NCI-H2029 treated with DMSO at 0.1 percent for 48 hours (cell line): ENCODE measurements around the gene CHL1.
"Not testable (repeated sequence)": the region's sequence is repeated elsewhere in the genome, so short reads cannot be mapped to it uniquely, and the experiment has no call there.

ENCODE experiments used
- DNase-seq: peaks from one replicate; lab custom pipeline; 2025; lab: John Stamatoyannopoulos, UW

Gene CHL1

GRCh38 chr3:341998-342397 is 145.4 kb downstream of the CHL1 start:
- no peak for DNase-seq

- DNase-seq = no peak
Measured at GRCh38 chr3:346186-346585, 149.6 kb downstream of the CHL1 start.

- no peak for DNase-seq
Measured at GRCh38 chr3:347581-347980, 151.0 kb downstream of the CHL1 start.

- no peak for DNase-seq
Measured at GRCh38 chr3:350871-351371, 154.4 kb downstream of the CHL1 start.

- no peak for DNase-seq
Measured at GRCh38 chr3:352599-352998, 156.0 kb downstream of the CHL1 start.

- DNase-seq = no peak
Measured at GRCh38 chr3:353191-353739, 156.7 kb downstream of the CHL1 start.

GRCh38 chr3:354432-354831 is 157.9 kb downstream of the CHL1 start:
- peak; percentile 46 for DNase-seq

GRCh38 chr3:355622-356021 is 159.1 kb downstream of the CHL1 start:
- no peak for DNase-seq

GRCh38 chr3:356952-357351 is 160.4 kb downstream of the CHL1 start:
- peak; percentile 71 for DNase-seq

GRCh38 chr3:359672-360071 is 163.1 kb downstream of the CHL1 start:
- DNase-seq = no peak

GRCh38 chr3:362681-363338 is 166.2 kb downstream of the CHL1 start:
- no peak for DNase-seq

- DNase-seq = no peak
Measured at GRCh38 chr3:364287-364686, 167.7 kb downstream of the CHL1 start.

- no peak for DNase-seq
Measured at GRCh38 chr3:365268-365667, 168.7 kb downstream of the CHL1 start.

- not testable (repeated sequence) for DNase-seq
Measured at GRCh38 chr3:366253-366652, 169.7 kb downstream of the CHL1 start.

GRCh38 chr3:373193-373779 is 176.7 kb downstream of the CHL1 start:
- DNase-seq = no peak

GRCh38 chr3:374459-374858 is 177.9 kb downstream of the CHL1 start:
- no peak for DNase-seq

- peak; percentile 70 for DNase-seq
Measured at GRCh38 chr3:377158-377561, 180.6 kb downstream of the CHL1 start.

- DNase-seq = no peak
Measured at GRCh38 chr3:380801-381200, 184.2 kb downstream of the CHL1 start.

GRCh38 chr3:385151-385550 is 188.6 kb downstream of the CHL1 start:
- DNase-seq = no peak

- DNase-seq = no peak
Measured at GRCh38 chr3:394775-395174, 198.2 kb downstream of the CHL1 start.

- no peak for DNase-seq
Measured at GRCh38 chr3:396293-396692, 199.7 kb downstream of the CHL1 start.

- DNase-seq = no peak
Measured at GRCh38 chr3:399647-400046, 203.1 kb downstream of the CHL1 start.

- no peak for DNase-seq
Measured at GRCh38 chr3:403826-404225, 207.3 kb downstream of the CHL1 start.

- no peak for DNase-seq
Measured at GRCh38 chr3:409011-409410, 212.4 kb downstream of the CHL1 start.
